GM20000 (cell line): ENCODE results near the gene WDR27.

Source experiments
- DNase-seq: peaks from one replicate; pipeline ENCODE4 v3.0.0; 2012; ENCODE audit warnings: low spot score
- TF ChIP-seq, protein P1 (sequence below): IDR thresholded peaks from 2 replicates; pipeline ENCODE4 v1.5.1; 2012; ENCODE audit warnings: mild to moderate bottlenecking, control low read depth; ENCODE audit errors: extremely low read depth, missing control alignments

WDR27 gene

GRCh38 chr6:169502445-169502844, 199.4 kb downstream of the WDR27 start:
- no peak for DNase-seq
- TF ChIP-seq, protein P1, sequence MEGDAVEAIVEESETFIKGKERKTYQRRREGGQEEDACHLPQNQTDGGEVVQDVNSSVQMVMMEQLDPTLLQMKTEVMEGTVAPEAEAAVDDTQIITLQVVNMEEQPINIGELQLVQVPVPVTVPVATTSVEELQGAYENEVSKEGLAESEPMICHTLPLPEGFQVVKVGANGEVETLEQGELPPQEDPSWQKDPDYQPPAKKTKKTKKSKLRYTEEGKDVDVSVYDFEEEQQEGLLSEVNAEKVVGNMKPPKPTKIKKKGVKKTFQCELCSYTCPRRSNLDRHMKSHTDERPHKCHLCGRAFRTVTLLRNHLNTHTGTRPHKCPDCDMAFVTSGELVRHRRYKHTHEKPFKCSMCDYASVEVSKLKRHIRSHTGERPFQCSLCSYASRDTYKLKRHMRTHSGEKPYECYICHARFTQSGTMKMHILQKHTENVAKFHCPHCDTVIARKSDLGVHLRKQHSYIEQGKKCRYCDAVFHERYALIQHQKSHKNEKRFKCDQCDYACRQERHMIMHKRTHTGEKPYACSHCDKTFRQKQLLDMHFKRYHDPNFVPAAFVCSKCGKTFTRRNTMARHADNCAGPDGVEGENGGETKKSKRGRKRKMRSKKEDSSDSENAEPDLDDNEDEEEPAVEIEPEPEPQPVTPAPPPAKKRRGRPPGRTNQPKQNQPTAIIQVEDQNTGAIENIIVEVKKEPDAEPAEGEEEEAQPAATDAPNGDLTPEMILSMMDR: no peak

DNA sequence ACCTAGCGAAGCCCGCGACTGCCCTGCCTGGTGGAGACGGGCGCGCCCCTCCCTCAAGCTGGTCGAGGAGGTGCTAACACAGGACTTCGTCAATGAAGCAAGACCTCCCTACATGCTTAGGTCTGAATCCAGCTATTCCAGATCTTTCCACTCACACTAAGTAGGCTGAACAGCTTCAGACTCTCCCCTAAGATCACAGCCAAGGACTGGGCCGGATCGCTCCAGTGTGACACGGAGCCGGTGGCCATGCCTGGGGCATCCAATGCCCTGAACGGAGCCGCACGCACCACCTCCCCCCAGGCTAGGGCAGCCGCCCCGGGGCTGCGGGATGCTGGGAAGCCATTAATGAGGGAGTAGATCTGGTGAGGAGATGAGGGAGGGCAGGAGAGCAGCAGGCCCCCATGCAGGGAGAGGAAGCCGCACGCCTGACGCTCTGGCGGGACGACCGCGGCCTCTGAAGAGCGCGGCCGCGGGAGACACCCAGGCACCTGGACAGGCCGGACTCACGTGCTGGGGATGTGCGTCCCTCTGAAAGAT, 200.0 kb downstream of the WDR27 start:
- no peak for DNase-seq
- TF ChIP-seq, protein P1: no peak

GRCh38 chr6:169501128-169501527, 200.7 kb downstream of the WDR27 start:
- no peak for DNase-seq
- TF ChIP-seq, protein P1: no peak

- DNase-seq: no peak
- TF ChIP-seq, protein P1: no peak
Observed at GRCh38 chr6:169500688-169501087, 201.1 kb downstream of the WDR27 start.

DNA sequence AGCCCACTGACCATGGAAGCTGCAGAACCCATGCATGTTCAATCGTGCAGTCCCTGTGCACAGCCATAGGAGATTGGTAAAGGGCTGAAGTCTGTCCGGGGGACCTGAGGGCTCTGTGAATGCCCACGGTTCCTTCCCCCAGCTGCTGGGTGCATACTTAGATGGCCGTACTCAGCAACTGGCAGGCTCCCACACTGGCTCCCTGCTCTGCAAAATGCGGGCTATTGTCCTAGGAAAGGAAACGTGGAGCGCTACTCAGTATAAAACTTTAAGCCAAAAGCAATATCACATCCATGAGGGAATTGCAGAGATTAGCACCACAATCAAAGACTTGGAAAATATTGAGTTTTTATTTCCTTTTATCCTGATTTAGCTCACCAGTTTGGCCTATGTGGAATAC, 202.0 kb downstream of the WDR27 start:
- no peak for DNase-seq
- TF ChIP-seq, protein P1: no peak

DNA sequence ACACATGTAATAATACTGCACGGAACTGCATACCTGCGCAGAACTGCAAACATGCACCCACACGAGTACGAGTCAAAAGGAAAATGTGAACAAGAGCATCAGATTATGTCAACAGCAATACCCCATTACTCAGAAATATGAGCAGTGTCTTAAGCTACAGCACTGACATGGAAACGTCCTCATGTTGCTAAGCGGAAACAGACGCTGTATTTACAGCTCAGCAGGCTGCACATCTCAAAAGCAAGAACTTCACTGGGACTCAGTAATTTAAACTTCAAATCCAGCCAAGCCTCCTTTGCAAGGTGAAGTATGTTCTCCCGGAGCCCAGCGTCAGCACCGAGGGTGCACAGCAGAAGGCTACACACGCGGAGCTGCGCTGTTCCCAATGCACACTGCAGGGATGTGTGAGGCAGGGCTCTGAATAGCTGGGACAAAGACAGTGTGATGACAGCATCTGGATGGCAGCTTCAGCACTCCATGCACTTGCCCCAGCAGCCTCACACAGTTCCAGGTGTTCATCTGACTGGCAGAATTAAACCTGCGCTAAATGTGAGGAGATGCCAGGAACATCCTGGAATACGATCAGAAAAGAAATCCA, 202.8 kb downstream of the WDR27 start:
- TF ChIP-seq, protein P1: no peak
- no peak for DNase-seq

DNA sequence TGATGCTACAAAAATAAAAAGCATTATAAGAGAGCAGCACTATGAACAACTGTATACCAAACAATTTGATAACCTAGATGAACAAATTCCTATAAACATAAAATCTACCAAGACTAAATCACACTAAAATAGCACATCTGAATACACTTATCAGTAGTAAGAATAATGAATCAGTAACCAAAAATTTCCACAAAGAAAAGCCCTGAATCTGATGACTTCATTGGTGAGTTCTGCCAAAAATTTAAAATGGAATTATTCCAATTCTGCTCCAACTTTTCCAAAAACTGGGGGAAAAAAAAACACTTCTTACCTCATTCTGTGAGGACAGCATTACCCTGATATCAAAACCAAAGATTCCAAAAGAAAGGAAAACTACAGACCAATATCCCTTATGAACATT, 206.2 kb downstream of the WDR27 start:
- DNase-seq: no peak
- TF ChIP-seq, protein P1: no peak
